ENCODE data around the gene AGAP3. TPM values are rescaled to one million over a fixed set of nuclear protein-coding genes. Genes with fewer than 3 reads are reported as not detected.

The AGAP3 gene
- total and polyA plus RNA-seq, 2 donors (not counting 1 experiment from before 2014, with no cell fraction given) = 21.1 to 22.3 TPM

DNA sequence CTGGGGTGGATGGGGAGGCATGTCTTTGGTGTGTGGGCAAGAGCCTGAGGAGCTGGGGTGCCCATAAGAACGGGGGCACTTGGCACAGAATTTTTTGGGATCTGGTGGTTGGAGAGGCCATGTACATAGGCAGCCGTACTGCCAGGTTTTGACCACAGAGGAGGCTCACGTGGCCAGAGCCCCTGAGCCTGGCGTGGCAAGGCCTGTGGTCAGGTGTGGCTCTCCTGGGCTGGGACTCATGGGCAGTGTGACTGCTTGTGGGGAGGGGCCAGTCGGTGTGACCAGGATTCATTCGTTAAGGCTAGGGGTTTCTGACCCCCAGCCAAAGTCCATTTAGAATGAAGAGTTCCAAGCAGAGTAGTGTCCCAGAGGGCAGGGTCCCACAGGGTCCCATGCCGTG, 38.2 kb downstream of the AGAP3 start:
- 96% methylated on average over 7 of the region's 7 CpGs for WGBS (ENCODE audit: insufficient coverage)

DNA sequence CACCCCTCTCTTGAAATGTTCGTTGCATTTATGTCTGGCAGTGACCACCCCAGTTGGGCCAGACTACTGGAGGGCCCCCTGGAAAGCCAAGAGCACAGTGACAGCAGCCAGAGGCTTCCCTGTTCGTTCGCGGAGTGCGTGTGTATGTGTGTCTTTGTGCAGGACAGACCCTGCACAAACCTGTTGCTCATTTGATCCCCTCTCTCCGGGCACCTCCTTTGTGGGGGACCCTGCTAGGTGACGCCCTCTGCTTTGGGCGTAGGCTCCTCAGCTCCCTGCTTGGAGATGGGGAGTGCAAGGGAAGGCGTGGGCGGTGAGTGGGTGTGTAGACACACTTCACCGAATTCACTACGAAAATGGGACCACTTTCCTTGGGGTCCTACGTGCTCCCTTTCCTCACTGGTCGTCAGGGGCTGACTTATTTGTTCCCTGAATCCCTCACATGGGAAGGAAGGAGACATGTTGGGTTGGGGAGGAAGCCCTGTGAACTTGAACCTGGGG, 38.7 kb downstream of the AGAP3 start:
- Histone ChIP-seq H3K27me3 (replicated peaks in 1 of 4; ENCODE audit: control extremely low read depth in 1 of 4, control insufficient read depth in 3 of 4, insufficient read depth in 4 of 4, low read length in 3 of 4) (no peaks in the 10 kb centered on the region), H3K4me1 (ENCODE audit: control insufficient read depth in 2 of 2, insufficient read depth in 2 of 2, low read length in 2 of 2) (peaks cover 0 to 6% of the 10 kb centered on the region in 2 donors), H3K9ac (ENCODE audit: low read length) (no peak overlapping the region), H3K4me2 (replicated peaks; ENCODE audit: low read depth, low read length, poor library complexity, severe bottlenecking) (no peak overlapping the region), H3K4me3 (ENCODE audit: control extremely low read depth in 1 of 5, extremely low read depth in 1 of 5, insufficient read depth in 1 of 5, low read depth in 2 of 5, low read length in 4 of 5) (no peak overlapping the region), H3K36me3 (replicated peaks in 1 of 2; ENCODE audit: control extremely low read depth in 1 of 2, control insufficient read depth in 1 of 2, extremely low read depth in 1 of 2, insufficient read depth in 2 of 2, low read length in 1 of 2) (no peaks in the 10 kb centered on the region), H2AFZ (ENCODE audit: insufficient read depth, low read depth, low read length, poor library complexity, severe bottlenecking) (no peak overlapping the region), H3K9me3 (ENCODE audit: control extremely low read depth in 1 of 3, control insufficient read depth in 2 of 3, insufficient read depth in 1 of 3, low read length in 2 of 3) (no peaks in the 10 kb centered on the region), H4K20me1 (ENCODE audit: control insufficient read depth, insufficient read depth, low read length, poor library complexity, severe bottlenecking) (no peaks in the 10 kb centered on the region), H3K27ac (ENCODE audit: low read length in 2 of 2) (no peak overlapping the region), H3K79me2 (ENCODE audit: control insufficient read depth, insufficient read depth, low read length) (no peaks in the 10 kb centered on the region)
- ATAC-seq (ENCODE audit: low read depth) = no peak
- peaks cover 3% of the 10 kb centered on the region for H3K4me1 Mint-ChIP-seq
- no peak for DNase-seq
- H3K27me3 Mint-ChIP-seq = peaks cover 3% of the 10 kb centered on the region
- intact Hi-C loops (cut with micrococcal nuclease) = loop anchor here (1.0 kb wide), 1 partner anchor 47 kb away; no protein-coding TSS in a partner anchor
- no peak for TF ChIP-seq EZH2 (IDR thresholded peaks at IDR 0.05; ENCODE audit: borderline replicate concordance, insufficient read depth, low read depth, low read length, poor library complexity, severe bottlenecking)
- TF ChIP-seq, protein P1, sequence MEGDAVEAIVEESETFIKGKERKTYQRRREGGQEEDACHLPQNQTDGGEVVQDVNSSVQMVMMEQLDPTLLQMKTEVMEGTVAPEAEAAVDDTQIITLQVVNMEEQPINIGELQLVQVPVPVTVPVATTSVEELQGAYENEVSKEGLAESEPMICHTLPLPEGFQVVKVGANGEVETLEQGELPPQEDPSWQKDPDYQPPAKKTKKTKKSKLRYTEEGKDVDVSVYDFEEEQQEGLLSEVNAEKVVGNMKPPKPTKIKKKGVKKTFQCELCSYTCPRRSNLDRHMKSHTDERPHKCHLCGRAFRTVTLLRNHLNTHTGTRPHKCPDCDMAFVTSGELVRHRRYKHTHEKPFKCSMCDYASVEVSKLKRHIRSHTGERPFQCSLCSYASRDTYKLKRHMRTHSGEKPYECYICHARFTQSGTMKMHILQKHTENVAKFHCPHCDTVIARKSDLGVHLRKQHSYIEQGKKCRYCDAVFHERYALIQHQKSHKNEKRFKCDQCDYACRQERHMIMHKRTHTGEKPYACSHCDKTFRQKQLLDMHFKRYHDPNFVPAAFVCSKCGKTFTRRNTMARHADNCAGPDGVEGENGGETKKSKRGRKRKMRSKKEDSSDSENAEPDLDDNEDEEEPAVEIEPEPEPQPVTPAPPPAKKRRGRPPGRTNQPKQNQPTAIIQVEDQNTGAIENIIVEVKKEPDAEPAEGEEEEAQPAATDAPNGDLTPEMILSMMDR (IDR thresholded peaks at IDR 0.05) = no peak
- no peak overlapping the region for H3K27ac Mint-ChIP-seq
- POLR2A ChIA-PET = no interaction called here
- CTCF ChIA-PET = interaction anchor here (1.0 to 2.0 kb wide), 9 partner anchors 8 to 181 kb away, joined by 3 to 17 read pairs (median 6); partner anchors contain the start of gene FASTK
- no peak overlapping the region for H3K4me3 Mint-ChIP-seq
- WGBS (ENCODE audit: insufficient coverage) = 92% methylated on average over 12 of the region's 14 CpGs
- no peaks in the 10 kb centered on the region for H3K9me3 Mint-ChIP-seq (ENCODE audit: insufficient read depth)

More for the DNA sequence above, 38.2 kb downstream of the AGAP3 start:
- no peaks in the 10 kb centered on the region for H4K20me1 ChIP-seq (ENCODE audit: control insufficient read depth, insufficient read depth, low read length, poor library complexity, severe bottlenecking)
- peaks cover 3% of the 10 kb centered on the region for H3K4me1 Mint-ChIP-seq
- peaks cover 3% of the 10 kb centered on the region for H3K27me3 Mint-ChIP-seq
- ChIA-PET POLR2A (no interaction called here), CTCF (interaction anchor here (0.6 to 2.0 kb wide), 26 partner anchors 9 to 181 kb away, joined by 3 to 17 read pairs (median 4); partner anchors contain the start of gene FASTK)
- no peaks in the 10 kb centered on the region for H3K27me3 ChIP-seq (replicated peaks in 1 of 4; ENCODE audit: control extremely low read depth in 1 of 4, control insufficient read depth in 3 of 4, insufficient read depth in 4 of 4, low read length in 3 of 4)
- no peaks in the 10 kb centered on the region for H3K36me3 ChIP-seq (replicated peaks in 1 of 2; ENCODE audit: control extremely low read depth in 1 of 2, control insufficient read depth in 1 of 2, extremely low read depth in 1 of 2, insufficient read depth in 2 of 2, low read length in 1 of 2)
- H3K27ac Mint-ChIP-seq = no peak overlapping the region
- H3K9me3 Mint-ChIP-seq (ENCODE audit: insufficient read depth) = no peaks in the 10 kb centered on the region
- peaks cover 0 to 6% of the 10 kb centered on the region in 2 donors for H3K4me1 ChIP-seq (ENCODE audit: control insufficient read depth in 2 of 2, insufficient read depth in 2 of 2, low read length in 2 of 2)
- no peaks in the 10 kb centered on the region for H3K9me3 ChIP-seq (ENCODE audit: control extremely low read depth in 1 of 3, control insufficient read depth in 2 of 3, insufficient read depth in 1 of 3, low read length in 2 of 3)
- intact Hi-C loops (cut with micrococcal nuclease) = loop anchor here (1.0 kb wide), 1 partner anchor 48 kb away; no protein-coding TSS in a partner anchor
- DNase-seq = no peak
- H3K9ac ChIP-seq (ENCODE audit: low read length) = no peak overlapping the region
- no peaks in the 10 kb centered on the region for H3K79me2 ChIP-seq (ENCODE audit: control insufficient read depth, insufficient read depth, low read length)
- H3K4me3 ChIP-seq (ENCODE audit: control extremely low read depth in 1 of 5, extremely low read depth in 1 of 5, insufficient read depth in 1 of 5, low read depth in 2 of 5, low read length in 4 of 5) = no peak overlapping the region
- H3K27ac ChIP-seq (ENCODE audit: low read length in 2 of 2) = no peak overlapping the region
- H3K4me2 ChIP-seq (replicated peaks; ENCODE audit: low read depth, low read length, poor library complexity, severe bottlenecking) = no peak overlapping the region
- no peak overlapping the region for H2AFZ ChIP-seq (ENCODE audit: insufficient read depth, low read depth, low read length, poor library complexity, severe bottlenecking)
- ATAC-seq (ENCODE audit: low read depth) = no peak
- H3K4me3 Mint-ChIP-seq = no peak overlapping the region
- TF ChIP-seq, protein P1 (IDR thresholded peaks at IDR 0.05) = no peak
- TF ChIP-seq EZH2 (IDR thresholded peaks at IDR 0.05; ENCODE audit: borderline replicate concordance, insufficient read depth, low read depth, low read length, poor library complexity, severe bottlenecking) = no peak
